B cell (primary cell): ENCODE data around the gene ATCAY.
"Not testable (repeated sequence)": the region's sequence is repeated elsewhere in the genome, so short reads cannot be mapped to it uniquely, and the experiment has no call there.

Experiments used
- CTCF ChIP-seq: fragments of 200-600 bp; IDR thresholded peaks from one replicate; pipeline ENCODE4 v1.8.0; 2022; ENCODE audit warnings: antibody characterized with exemption, mild to moderate bottlenecking
- EZH2 ChIP-seq: IDR thresholded peaks from 2 replicates; pipeline ENCODE4 v1.6.1; 2012; ENCODE audit warnings: borderline replicate concordance, low read depth, mild to moderate bottlenecking, moderate library complexity, low read length; ENCODE audit not compliant: insufficient read depth, poor library complexity, severe bottlenecking

GRCh38 chr19:3967983-3968382 lies 87.5 kb downstream of the ATCAY start:
- not testable (repeated sequence) for TF ChIP-seq CTCF, EZH2
